HEK293 (cell line): ENCODE data around the gene B3GNT3.
A peak's percentile ranks its signal among the peaks of the same experiment; 100 is the strongest.

ENCODE experiments used
- CTCF ChIA-PET: fragments of 350-600 bp; formaldehyde crosslinking; extraction: SDS; loops from one replicate; lab custom pipeline; 2021; ENCODE audit warnings: antibody characterized with exemption; lab: Yijun Ruan, JAX
- POLR2A ChIA-PET: fragments of 300-600 bp; formaldehyde crosslinking; extraction: SDS; loops from one replicate; lab custom pipeline; 2020; ENCODE audit warnings: antibody characterized with exemption, inconsistent platforms; lab: Yijun Ruan, JAX
- H3K27ac ChIP-seq: fragments of 200-500 bp; sonication (Bioruptor generic); 2 replicates; pipeline ENCODE4 v1.5.1; 2014; ENCODE audit warnings: low read depth, low read length, control low read depth, inconsistent platforms; ENCODE audit errors: extremely low read depth
- H3K36me3 ChIP-seq, 2 experiments: fragments of 200-500 bp in 1 of 2; sonication (Bioruptor generic) in 1 of 2; 1 replicate in 1 of 2; 2 replicates in 1 of 2; pipeline ENCODE4 v1.5.1; 2014 to 2017; ENCODE audit warnings: inconsistent platforms in 2 of 2, low read length in 2 of 2; ENCODE audit not compliant: control insufficient read depth in 2 of 2, insufficient read depth in 1 of 2
- H3K4me1 ChIP-seq: fragments of 200-500 bp; sonication (Bioruptor generic); 2 replicates; pipeline ENCODE4 v1.5.1; 2014; ENCODE audit warnings: mild to moderate bottlenecking, low read length, inconsistent platforms; ENCODE audit not compliant: control insufficient read depth, insufficient read depth
- H3K4me3 ChIP-seq: 2 replicates; pipeline ENCODE4 v1.5.1; 2011; ENCODE audit warnings: low read depth, mild to moderate bottlenecking, control low read depth, low read length, moderate library complexity
- H3K9me3 ChIP-seq: fragments of 200-500 bp; sonication (Bioruptor generic); 2 replicates; pipeline ENCODE4 v1.5.1; 2014; ENCODE audit warnings: low read depth, low read length, inconsistent platforms; ENCODE audit not compliant: control insufficient read depth, insufficient read depth
- GLI4 ChIP-seq: fragments of 450-650 bp; formaldehyde crosslinking; IDR thresholded peaks from 2 replicates; pipeline ENCODE4 v1.5.1; 2016; ENCODE audit warnings: missing biosample characterization, missing genetic modification characterization
- GLIS2 ChIP-seq: fragments of 450-650 bp; formaldehyde crosslinking; IDR thresholded peaks from 2 replicates; pipeline ENCODE4 v1.5.1; 2016; ENCODE audit warnings: missing biosample characterization, missing genetic modification characterization
- KLF8 ChIP-seq: fragments of 450-650 bp; formaldehyde crosslinking; IDR thresholded peaks from 2 replicates; pipeline ENCODE4 v1.5.1; 2016; ENCODE audit warnings: missing biosample characterization, missing genetic modification characterization
- MYNN ChIP-seq: fragments of 450-650 bp; formaldehyde crosslinking; IDR thresholded peaks from 2 replicates; pipeline ENCODE4 v1.5.1; 2016; ENCODE audit warnings: missing biosample characterization, missing genetic modification characterization, borderline replicate concordance
- PRDM1 ChIP-seq: fragments of 450-650 bp; formaldehyde crosslinking; IDR thresholded peaks from 2 replicates; pipeline ENCODE4; 2016; ENCODE audit warnings: missing biosample characterization, missing genetic modification characterization
- PRDM10 ChIP-seq: fragments of 450-650 bp; formaldehyde crosslinking; IDR thresholded peaks from 2 replicates; pipeline ENCODE4 v1.5.1; 2016; ENCODE audit warnings: missing biosample characterization, missing genetic modification characterization
- SP3 ChIP-seq: fragments of 450-650 bp; formaldehyde crosslinking; IDR thresholded peaks from 2 replicates; pipeline ENCODE4 v1.5.1; 2016; ENCODE audit warnings: missing biosample characterization, missing genetic modification characterization
- ZBTB26 ChIP-seq: fragments of 450-650 bp; formaldehyde crosslinking; optimal IDR thresholded peaks from 2 replicates; pipeline ENCODE3; 2016; ENCODE audit warnings: missing biosample characterization, mild to moderate bottlenecking, missing genetic modification characterization
- ZBTB48 ChIP-seq: fragments of 450-650 bp; formaldehyde crosslinking; IDR thresholded peaks from 2 replicates; pipeline ENCODE4 v1.5.1; 2016; ENCODE audit warnings: missing biosample characterization, missing genetic modification characterization
- ZFP3 ChIP-seq: fragments of 450-650 bp; formaldehyde crosslinking; IDR thresholded peaks from 2 replicates; pipeline ENCODE4 v1.5.1; 2016; ENCODE audit warnings: low read depth, missing biosample characterization, missing genetic modification characterization
- ZIC2 ChIP-seq: fragments of 450-650 bp; formaldehyde crosslinking; IDR thresholded peaks from 2 replicates; pipeline ENCODE4 v1.5.1; 2016; ENCODE audit warnings: missing biosample characterization, missing genetic modification characterization
- ZNF148 ChIP-seq: fragments of 450-650 bp; formaldehyde crosslinking; IDR thresholded peaks from 2 replicates; pipeline ENCODE4 v1.5.0; 2017; ENCODE audit warnings: missing biosample characterization, missing genetic modification characterization, borderline replicate concordance
- ZNF202 ChIP-seq: fragments of 450-650 bp; formaldehyde crosslinking; IDR thresholded peaks from 2 replicates; pipeline ENCODE4 v1.5.1; 2016; ENCODE audit warnings: missing biosample characterization, missing genetic modification characterization, borderline replicate concordance
- ZNF292 ChIP-seq: fragments of 450-650 bp; formaldehyde crosslinking; IDR thresholded peaks from 2 replicates; pipeline ENCODE4 v1.5.1; 2016; ENCODE audit warnings: low read depth, missing biosample characterization, missing genetic modification characterization, borderline replicate concordance
- ZNF341 ChIP-seq: fragments of 450-650 bp; formaldehyde crosslinking; IDR thresholded peaks from 2 replicates; pipeline ENCODE4; 2016; ENCODE audit warnings: low read depth, missing biosample characterization, missing genetic modification characterization
- ZNF354C ChIP-seq: fragments of 450-650 bp; formaldehyde crosslinking; IDR thresholded peaks from 2 replicates; pipeline ENCODE4 v1.5.1; 2016; ENCODE audit warnings: missing biosample characterization, missing genetic modification characterization, low read depth, borderline replicate concordance
- ZNF549 ChIP-seq: fragments of 450-650 bp; IDR thresholded peaks from 2 replicates; pipeline ENCODE4 v1.5.1; 2018; ENCODE audit warnings: missing biosample characterization, missing genetic modification characterization, mild to moderate bottlenecking, inconsistent platforms, moderate library complexity
- ZNF571 ChIP-seq: fragments of 450-650 bp; formaldehyde crosslinking; IDR thresholded peaks from 2 replicates; pipeline ENCODE4 v1.5.0; 2017; ENCODE audit warnings: missing biosample characterization, missing genetic modification characterization
- ZNF623 ChIP-seq: fragments of 450-650 bp; formaldehyde crosslinking; IDR thresholded peaks from 2 replicates; pipeline ENCODE4 v1.5.1; 2016; ENCODE audit warnings: missing biosample characterization, missing genetic modification characterization
- ZNF658 ChIP-seq: fragments of 450-650 bp; formaldehyde crosslinking; IDR thresholded peaks from 2 replicates; pipeline ENCODE4; 2016; ENCODE audit warnings: missing biosample characterization, missing genetic modification characterization
- ZNF776 ChIP-seq: fragments of 450-650 bp; formaldehyde crosslinking; IDR thresholded peaks from 2 replicates; pipeline ENCODE4 v1.5.0; 2017; ENCODE audit warnings: missing biosample characterization, missing genetic modification characterization, borderline replicate concordance
- ZNF830 ChIP-seq: fragments of 450-650 bp; IDR thresholded peaks from 2 replicates; pipeline ENCODE4 v1.5.0; 2018; ENCODE audit warnings: missing biosample characterization, missing genetic modification characterization, low read depth, mild to moderate bottlenecking, moderate library complexity
- ZSCAN23 ChIP-seq: fragments of 450-650 bp; formaldehyde crosslinking; IDR thresholded peaks from 2 replicates; pipeline ENCODE4 v1.5.1; 2016; ENCODE audit warnings: missing biosample characterization, missing genetic modification characterization
- TF ChIP-seq, protein P1 (sequence below): fragments of 450-650 bp; formaldehyde crosslinking; IDR thresholded peaks from 2 replicates; pipeline ENCODE4 v1.5.1; 2016; ENCODE audit warnings: missing biosample characterization, missing genetic modification characterization

B3GNT3 gene

GRCh38 chr19:17835182-17836006 is 40.5 kb downstream of the B3GNT3 start:
- POLR2A ChIA-PET = no interaction called here
- CTCF ChIA-PET = interaction anchor here (1.0 to 1.1 kb wide), 2 partner anchors 21 to 24 kb away, joined by 4 to 6 read pairs; partner anchors contain the start of gene RPL18A
- H3K4me1 ChIP-seq = no peaks in the 10 kb centered on the region
- no peak overlapping the region for H3K27ac ChIP-seq
- H3K4me3 ChIP-seq = no peak overlapping the region
- TF ChIP-seq, protein P1, sequence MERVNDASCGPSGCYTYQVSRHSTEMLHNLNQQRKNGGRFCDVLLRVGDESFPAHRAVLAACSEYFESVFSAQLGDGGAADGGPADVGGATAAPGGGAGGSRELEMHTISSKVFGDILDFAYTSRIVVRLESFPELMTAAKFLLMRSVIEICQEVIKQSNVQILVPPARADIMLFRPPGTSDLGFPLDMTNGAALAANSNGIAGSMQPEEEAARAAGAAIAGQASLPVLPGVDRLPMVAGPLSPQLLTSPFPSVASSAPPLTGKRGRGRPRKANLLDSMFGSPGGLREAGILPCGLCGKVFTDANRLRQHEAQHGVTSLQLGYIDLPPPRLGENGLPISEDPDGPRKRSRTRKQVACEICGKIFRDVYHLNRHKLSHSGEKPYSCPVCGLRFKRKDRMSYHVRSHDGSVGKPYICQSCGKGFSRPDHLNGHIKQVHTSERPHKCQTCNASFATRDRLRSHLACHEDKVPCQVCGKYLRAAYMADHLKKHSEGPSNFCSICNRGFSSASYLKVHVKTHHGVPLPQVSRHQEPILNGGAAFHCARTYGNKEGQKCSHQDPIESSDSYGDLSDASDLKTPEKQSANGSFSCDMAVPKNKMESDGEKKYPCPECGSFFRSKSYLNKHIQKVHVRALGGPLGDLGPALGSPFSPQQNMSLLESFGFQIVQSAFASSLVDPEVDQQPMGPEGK = 0 out of 2 replicates have a peak, but pooled peaks have one; percentile 30
- TF ChIP-seq PRDM10 (tag by site-specific recombination) (0 out of 2 replicates have a peak, but pooled peaks have one; percentile 13), ZFP3 (tag by site-specific recombination) (peak; percentile 97), ZBTB26 (tag by site-specific recombination) (no peak), ZNF341 (tag by site-specific recombination) (peak; percentile 87), ZIC2 (tag by site-specific recombination) (0 out of 2 replicates have a peak, but pooled peaks have one; percentile 3), ZNF623 (peak; percentile 18; the same call in 1 of the 2 replicates), ZBTB48 (tag by site-specific recombination) (no peak), GLI4 (peak; percentile 93), PRDM1 (peak; percentile 45; the same call in 1 of the 2 replicates)
- no peaks in the 10 kb centered on the region for H3K9me3 ChIP-seq
- H3K36me3 ChIP-seq = no peaks in the 10 kb centered on the region

GRCh38 chr19:17836530-17836929 is 41.6 kb downstream of the B3GNT3 start:
- ChIA-PET CTCF (no interaction called here), POLR2A (no interaction called here)
- H3K4me3 ChIP-seq = no peak overlapping the region
- H3K9me3 ChIP-seq = no peaks in the 10 kb centered on the region
- no peak for TF ChIP-seq SP3 (tag by site-specific recombination)
- no peak for TF ChIP-seq ZNF658 (tag by site-specific recombination)
- TF ChIP-seq GLIS2 (tag by site-specific recombination) = no peak
- TF ChIP-seq ZNF776 (tag by site-specific recombination) = no peak
- TF ChIP-seq ZNF354C (tag by site-specific recombination) = no peak
- TF ChIP-seq ZNF549 = no peak
- TF ChIP-seq GLI4 = no peak
- no peak for TF ChIP-seq ZNF202 (tag by site-specific recombination)
- no peak for TF ChIP-seq KLF8 (tag by site-specific recombination)
- TF ChIP-seq ZSCAN23 (tag by site-specific recombination) = no peak
- no peak for TF ChIP-seq ZNF292 (tag by site-specific recombination)
- no peak for TF ChIP-seq MYNN (tag by site-specific recombination)
- TF ChIP-seq ZNF830 (tag by site-specific recombination) = no peak
- no peak for TF ChIP-seq ZNF623
- no peak for TF ChIP-seq ZNF148 (tag by site-specific recombination)
- no peak for TF ChIP-seq ZNF571 (tag by site-specific recombination)
- H3K4me1 ChIP-seq = no peaks in the 10 kb centered on the region
- H3K36me3 ChIP-seq = no peaks in the 10 kb centered on the region
- no peak overlapping the region for H3K27ac ChIP-seq
